Dermis blood vessel endothelial cell (primary cell): ENCODE data around the gene LPP. TPM values are rescaled to one million over a fixed set of nuclear protein-coding genes. Genes with fewer than 3 reads are reported as not detected.

Experiments used
- DNase-seq: peaks from one replicate; pipeline ENCODE4 v3.0.0; 2010
- total RNA-seq: library from RNA; depleted of rRNA; stranded (reverse); fragments of >200 nt; gene quantifications from 2 replicates; pipeline ENCODE4 v1.2.3, GENCODE V29; 2014

LPP gene
- total RNA-seq, 1 donor from 2014 or later = 45.8 TPM

DNA sequence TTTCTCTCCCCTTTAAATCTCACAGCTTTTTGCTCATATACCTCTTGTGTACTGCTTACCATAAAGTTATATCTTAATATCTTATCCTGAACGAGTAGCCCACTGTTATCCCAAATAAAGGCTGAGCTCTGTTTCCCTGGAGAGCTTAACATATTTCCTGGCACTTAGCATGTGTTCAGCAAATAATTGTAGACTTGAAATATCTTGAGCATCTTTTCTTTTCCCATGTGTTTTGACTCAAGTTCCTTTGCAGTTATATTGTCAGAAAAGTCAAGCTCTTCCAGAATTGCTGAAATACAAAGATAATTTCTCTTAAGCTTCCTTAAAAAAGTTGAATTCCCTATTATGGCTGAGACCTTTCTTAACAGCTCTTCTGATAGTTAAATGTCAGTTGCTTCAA, 150.5 kb downstream of the LPP start:
- no peak for DNase-seq

GRCh38 chr3:188305220-188305619, 151.3 kb downstream of the LPP start:
- DNase-seq = no peak

GRCh38 chr3:188306435-188307005, 152.6 kb downstream of the LPP start:
- DNase-seq = no peak

DNA sequence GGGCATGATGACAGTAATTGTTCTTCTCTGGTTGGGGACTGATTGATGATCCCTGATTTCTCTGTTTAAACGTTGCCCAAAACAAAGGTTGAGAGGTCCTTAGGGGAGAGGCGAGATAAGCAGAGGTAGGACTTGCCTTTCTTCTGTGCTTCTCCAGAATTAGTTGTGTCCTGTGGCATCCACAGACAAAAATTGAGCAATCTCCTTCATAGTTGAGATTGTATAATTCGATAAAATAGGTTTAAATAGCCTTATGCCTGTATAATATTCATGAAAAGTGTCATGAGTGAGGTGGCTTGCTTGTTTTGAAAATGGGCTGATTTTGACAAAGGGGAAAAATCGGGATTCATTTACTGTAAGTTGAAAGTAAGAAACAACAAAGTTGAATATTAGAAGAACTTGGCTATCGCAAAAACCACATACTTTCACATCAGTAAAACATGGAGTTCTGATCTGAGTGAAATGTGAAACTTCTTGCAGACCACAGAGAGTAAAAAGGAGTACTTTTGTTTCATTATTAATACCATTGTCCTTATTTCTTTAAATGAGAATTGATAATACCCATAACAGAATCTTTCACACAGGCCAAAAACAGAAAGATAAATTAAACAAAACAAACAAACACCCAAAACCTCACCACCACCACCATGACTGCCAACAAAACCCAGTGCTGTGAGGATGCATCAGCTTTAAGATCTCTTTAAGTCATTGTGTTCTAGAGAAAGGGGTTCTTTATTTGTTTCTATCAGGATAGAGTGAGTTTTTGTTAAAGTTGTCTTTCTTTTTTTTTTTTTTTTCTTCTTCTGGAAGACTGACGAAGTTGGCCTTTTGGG, 155.7 kb downstream of the LPP start:
- DNase-seq = no peak

DNA sequence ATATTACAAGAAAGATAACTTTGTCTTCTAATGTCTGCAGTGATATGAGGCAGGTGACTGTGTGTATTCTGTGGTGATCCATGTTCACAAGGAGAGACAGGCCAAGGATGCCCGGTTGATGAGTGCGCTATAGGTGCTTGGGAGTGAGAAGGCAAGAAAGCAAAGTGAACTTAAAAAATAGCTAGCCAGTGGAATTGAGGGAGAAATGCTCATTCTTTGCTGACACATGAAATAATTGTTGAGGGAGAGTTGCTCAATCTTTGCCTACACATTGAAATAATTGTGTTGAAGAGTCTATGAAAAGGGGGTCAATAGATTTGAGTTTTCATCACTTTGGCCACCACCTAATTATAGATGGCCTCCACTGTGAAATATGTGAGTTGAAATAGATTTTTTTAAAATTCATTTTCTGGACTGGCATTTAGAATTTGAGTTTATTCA, 156.3 kb downstream of the LPP start:
- DNase-seq = no peak

GRCh38 chr3:188315553-188315952, 161.6 kb downstream of the LPP start:
- no peak for DNase-seq

DNA sequence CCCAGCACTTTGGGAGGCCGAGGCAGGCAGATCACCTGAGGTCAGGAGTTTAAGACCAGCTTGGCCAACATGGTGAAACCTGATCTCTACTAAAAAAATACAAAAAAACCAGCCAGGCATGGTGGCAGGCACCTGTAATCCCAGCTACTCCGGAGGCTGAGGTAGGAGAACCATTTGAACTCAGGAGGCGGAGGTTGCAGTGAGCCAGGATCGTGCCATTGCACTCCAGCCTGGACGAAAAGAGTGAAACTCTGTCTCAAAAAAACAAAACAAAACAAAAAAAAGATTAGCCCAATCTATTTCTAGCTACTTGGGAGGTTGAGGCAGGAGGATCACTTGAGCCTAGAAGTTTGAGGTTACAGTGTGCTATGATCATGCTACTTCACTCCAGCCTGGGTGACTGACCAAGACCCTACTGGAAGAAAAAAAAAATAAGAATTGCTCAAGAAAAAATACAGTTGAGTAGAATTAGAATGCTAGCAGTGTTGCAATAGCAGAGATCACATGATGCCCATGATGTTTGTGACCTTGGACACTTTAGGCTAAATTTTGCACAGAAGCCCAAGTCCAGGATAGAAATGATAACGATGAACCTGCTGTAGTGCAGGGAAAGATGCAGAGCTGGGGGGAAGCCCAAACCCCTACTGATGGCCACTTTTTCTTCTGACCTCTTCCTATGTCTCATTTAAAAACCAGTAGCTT, 162.2 kb downstream of the LPP start:
- DNase-seq = no peak

DNA sequence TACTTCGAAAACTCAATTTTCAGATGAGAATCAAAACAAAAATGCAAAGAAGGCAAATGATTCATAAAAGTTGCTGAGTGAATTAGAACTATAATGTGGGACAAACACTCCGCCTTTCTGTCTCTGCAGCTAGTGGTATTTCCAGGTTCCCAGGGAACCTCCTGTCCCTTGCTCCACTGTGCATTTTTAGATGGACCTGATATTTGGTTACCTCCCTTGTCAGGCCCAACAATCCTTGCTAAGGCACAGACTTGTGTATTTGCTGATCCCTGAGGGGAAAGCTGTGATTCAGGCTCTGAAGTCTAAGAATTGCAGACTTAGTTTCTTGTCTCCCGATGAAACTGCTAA, 162.7 kb downstream of the LPP start:
- no peak for DNase-seq

GRCh38 chr3:188319569-188319968, 165.6 kb downstream of the LPP start:
- DNase-seq = peak; percentile 33

DNA sequence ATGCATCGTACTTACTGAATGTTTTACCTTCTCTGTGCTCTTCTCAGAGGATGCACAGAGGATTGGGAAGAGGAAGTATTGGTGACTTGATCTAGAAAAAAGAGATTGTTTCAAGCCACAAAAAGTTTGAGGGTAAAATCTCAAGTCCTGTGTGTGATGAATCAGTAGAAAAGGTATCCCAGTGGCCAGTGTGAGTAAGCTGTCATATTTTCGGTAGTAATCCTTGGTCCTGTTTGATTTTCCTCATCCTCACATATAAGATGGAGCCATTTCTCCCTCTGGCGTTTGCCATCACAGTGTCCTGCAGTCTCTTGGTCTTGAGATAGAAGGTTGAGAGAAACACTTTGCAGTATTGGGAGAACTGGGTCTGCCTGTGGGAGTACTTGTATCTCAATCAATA, 166.8 kb downstream of the LPP start:
- no peak for DNase-seq

- DNase-seq = no peak
These were observed 167.3 kb downstream of the LPP start for GRCh38 chr3:188321258-188321657.

GRCh38 chr3:188322135-188322887, 168.4 kb downstream of the LPP start:
- DNase-seq = no peak

DNA sequence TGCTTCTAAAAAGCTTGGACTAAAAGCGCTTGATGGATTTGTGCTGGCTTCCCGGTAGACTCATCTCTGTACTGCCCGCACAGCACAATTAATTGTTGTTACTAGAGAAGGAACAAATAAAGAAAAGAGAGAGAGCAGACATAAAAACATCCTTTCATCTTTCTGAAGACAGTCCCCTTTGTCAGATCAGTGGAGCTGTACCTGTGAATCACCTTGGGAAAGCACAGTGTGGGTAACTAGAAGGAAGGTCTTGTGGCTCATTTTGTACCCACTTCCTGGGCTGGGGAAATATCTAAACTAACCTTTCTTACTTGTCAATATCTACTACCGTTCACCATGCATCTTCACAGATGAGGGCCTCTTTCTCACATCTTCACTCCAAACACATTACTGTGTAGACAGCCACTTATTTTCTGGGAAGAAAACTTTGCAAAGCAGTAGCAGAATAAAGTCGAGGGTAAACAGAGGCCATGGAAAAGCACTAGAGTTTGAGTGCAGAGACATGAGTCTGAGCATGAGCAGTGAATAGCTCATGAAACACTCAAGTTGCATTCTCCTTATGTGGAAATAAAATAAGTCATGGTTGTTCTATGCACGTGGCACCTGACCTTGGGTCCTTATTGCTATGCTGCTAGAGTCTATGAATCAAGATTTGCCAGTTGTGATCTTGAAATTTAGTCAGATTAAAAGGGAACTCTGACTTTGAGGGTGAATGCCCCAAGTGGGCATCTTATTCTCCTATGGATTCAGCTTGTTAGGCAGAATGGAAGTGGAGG, 169.3 kb downstream of the LPP start:
- DNase-seq = no peak

DNA sequence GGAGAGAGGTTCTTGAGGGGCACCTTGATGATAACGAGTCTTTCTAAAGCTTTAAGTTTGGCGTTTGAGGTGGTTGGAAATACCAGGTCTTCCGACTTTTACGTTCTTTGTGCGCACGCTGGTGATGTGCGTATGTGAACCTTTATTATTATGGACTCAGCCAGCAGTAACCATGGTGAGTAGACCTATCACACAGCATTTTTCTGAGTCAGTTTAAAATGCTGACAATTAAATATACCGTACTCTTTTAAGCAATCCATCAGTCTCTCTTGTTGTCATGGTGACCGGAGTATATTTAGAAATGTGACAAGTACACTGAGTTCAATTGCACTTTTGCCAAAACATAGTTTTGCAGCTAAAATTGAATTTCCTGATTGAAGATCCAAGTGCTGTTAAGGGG, 172.2 kb downstream of the LPP start:
- no peak for DNase-seq

DNA sequence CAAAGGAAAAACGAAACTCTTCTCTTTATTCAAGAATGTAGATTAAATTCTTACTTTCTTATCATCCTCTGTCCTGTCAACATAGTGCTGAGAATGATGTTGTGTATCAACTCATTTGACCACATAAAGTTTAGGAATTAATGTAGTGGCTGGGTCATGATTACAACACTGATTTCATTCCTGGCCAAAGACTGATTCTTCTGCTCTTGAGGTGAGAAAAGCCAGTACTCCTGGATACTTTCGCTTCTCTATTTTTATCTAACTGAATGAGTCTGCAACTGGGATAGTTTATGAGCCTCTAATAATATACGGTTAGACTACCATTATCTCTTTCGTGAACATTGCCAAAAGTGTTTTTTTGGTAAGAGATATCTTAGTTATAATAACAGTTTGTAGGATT, 173.0 kb downstream of the LPP start:
- no peak for DNase-seq

DNA sequence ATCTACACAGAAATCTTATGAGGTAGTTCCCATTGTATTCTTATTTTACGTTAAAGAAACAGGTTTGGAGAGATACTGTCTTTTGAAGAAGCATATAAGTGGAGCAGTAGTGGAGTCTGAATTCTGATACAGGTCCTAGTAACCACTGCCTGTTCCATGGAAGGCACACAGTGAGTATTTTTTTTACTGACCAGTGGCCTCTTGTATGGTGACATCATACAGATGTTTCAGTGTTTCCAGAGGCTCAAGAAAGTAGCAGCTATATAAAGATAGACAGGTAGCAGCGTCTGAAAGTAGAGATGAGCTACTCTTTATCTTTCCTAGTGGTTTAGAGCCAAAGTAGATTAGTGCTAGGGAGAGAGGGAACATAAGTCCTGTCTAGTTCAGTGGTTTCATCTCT, 173.5 kb downstream of the LPP start:
- no peak for DNase-seq

- DNase-seq = no peak
These were observed 176.2 kb downstream of the LPP start for GRCh38 chr3:188330138-188330537.

- no peak for DNase-seq
These were observed 177.2 kb downstream of the LPP start for GRCh38 chr3:188331166-188331565.

DNA sequence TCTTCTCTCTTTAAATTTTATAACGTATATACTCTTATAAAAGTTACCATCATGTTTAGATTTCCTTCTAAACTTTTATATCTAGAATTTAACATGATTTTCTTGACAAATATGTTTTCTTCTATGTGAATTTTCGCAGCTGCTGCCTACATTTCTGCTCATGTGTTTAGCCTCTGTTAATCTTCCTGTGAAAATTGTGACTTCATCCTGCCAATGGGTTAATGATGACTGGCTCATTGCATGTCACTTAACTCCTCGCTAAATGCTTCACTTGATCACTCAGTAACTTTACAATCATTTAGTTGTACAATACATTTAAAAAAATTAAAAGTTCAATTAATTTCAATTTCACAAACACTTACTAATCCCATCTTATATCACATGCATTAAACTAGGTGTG, 178.1 kb downstream of the LPP start:
- DNase-seq = no peak

- DNase-seq = no peak
These were observed 181.7 kb downstream of the LPP start for GRCh38 chr3:188335656-188336055.

- no peak for DNase-seq
These were observed 182.2 kb downstream of the LPP start for GRCh38 chr3:188336178-188336577.

- DNase-seq = no peak
These were observed 183.3 kb downstream of the LPP start for GRCh38 chr3:188337232-188337631.
